Limb (tissue), 2 donors: ENCODE measurements around the gene APOA1.
A peak's percentile ranks its signal among the peaks of the same experiment; 100 is the strongest.

Experiments used
- DNase-seq, 2 donors: peaks; one replicate each; pipeline ENCODE4 v3.0.0-alpha.2; 2016; ENCODE audit errors: extremely low spot score in 2 of 2

APOA1 gene

GRCh38 chr11:116790167-116791001 lies 47.0 kb downstream of the APOA1 start:
- no peak for DNase-seq

- DNase-seq: no peak
Observed at GRCh38 chr11:116788975-116789374, 48.4 kb downstream of the APOA1 start.

GRCh38 chr11:116788534-116788933 lies 48.9 kb downstream of the APOA1 start:
- DNase-seq: no peak

GRCh38 chr11:116787786-116788486 lies 49.5 kb downstream of the APOA1 start, which contains the start of gene ZPR1:
ZPR1 (minus strand) TSS chr11:116788023; CDS start chr11:116787990, 33 bp downstream.
- DNase-seq: peak; percentile 82 to 91

GRCh38 chr11:116787436-116787785 lies 50.0 kb downstream of the APOA1 start:
- DNase-seq: peak in 1 of 2 donors; percentile 2

- no peak for DNase-seq
Observed at GRCh38 chr11:116786966-116787365, 50.5 kb downstream of the APOA1 start.

GRCh38 chr11:116786326-116786725 lies 51.1 kb downstream of the APOA1 start:
- DNase-seq: no peak
